Epithelial cell of proximal tubule (primary cell): Measurements from ENCODE around the gene R3HCC1L. TPM values are rescaled to one million over a fixed set of nuclear protein-coding genes. Genes with fewer than 3 reads are reported as not detected.

Experiments
- DNase-seq: peaks from one replicate; pipeline ENCODE4 v3.0.0-alpha.2; 2011; ENCODE audit warnings: low read depth
- H3K4me3 ChIP-seq: 2 replicates; pipeline ENCODE4 v1.5.1; 2011; ENCODE audit warnings: low read depth, mild to moderate bottlenecking, low read length
- CTCF ChIP-seq: conservative IDR thresholded peaks from 2 replicates; pipeline ENCODE4 v1.5.1; 2012; ENCODE audit warnings: low read depth, mild to moderate bottlenecking, low read length
- total RNA-seq: library from RNA; depleted of rRNA; stranded (reverse); fragments of >200 nt; gene quantifications from 2 replicates; pipeline ENCODE4 v1.2.3, GENCODE V29; 2015

R3HCC1L gene
- total RNA-seq, 1 donor from 2014 or later = 8.6 TPM

DNA sequence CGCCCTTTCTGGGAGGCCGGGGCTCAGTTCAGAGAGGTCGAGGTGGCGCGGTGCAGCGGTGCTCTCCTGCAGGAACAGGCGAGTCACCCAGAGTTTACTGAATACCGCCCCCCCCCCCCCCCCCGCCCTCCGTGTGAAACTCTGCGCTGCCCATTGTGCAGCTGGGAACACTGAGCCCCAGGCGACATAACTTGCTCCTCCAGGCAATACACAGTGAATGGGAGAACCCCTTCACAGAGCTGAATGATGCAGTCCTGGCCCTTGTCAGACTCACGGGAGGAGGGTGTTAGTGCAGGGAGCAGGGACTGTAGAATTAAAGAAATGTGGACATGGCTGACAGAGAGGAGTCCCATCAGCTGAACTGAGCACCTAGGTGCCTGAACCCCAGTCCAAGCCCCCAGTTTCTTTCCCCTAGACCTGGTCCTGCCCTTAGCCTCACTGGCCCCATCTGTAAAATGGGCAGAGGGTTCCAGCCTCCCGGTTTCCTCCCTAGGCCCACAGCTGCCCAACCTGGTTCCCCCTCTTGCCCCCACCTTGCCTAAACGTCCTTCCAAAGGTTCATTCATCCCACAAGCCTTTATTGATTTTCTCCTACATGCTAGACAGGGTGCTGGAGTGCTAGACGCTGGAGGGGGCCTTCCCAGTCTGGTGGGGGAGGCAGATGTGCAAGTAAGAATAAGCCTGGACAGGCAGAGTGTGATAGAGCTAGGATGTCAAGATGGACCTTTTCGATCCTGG, 134.4 kb downstream of the R3HCC1L start:
- DNase-seq = no peak
- no peak for TF ChIP-seq CTCF
- peak overlapping the region; percentile 58 for H3K4me3 ChIP-seq

DNA sequence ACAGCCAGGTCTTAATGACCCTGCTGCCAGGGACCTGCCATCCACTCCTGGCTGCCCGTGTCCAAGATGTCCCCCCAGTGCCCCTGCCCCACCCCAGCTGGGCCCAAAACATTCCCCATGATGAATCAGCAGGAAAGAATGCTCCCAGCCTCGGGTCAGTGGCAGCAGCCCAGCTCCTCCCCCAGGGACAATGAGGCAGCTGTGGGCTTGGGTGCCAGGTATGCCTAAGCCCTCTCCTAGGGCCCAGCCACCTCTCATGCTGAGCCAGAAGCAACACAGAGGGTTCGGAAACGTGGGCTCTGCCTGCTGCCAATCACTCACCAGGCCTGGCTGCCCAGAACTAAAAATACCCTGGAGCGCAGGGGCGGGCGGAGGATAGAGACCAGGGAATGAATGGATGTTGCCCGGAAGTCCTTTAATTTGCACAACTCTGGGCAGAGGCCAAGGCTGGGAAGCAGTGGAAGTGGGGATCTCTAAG, 135.0 kb downstream of the R3HCC1L start:
- no peak for TF ChIP-seq CTCF
- no peak overlapping the region for H3K4me3 ChIP-seq
- peak; percentile 60 for DNase-seq

DNA sequence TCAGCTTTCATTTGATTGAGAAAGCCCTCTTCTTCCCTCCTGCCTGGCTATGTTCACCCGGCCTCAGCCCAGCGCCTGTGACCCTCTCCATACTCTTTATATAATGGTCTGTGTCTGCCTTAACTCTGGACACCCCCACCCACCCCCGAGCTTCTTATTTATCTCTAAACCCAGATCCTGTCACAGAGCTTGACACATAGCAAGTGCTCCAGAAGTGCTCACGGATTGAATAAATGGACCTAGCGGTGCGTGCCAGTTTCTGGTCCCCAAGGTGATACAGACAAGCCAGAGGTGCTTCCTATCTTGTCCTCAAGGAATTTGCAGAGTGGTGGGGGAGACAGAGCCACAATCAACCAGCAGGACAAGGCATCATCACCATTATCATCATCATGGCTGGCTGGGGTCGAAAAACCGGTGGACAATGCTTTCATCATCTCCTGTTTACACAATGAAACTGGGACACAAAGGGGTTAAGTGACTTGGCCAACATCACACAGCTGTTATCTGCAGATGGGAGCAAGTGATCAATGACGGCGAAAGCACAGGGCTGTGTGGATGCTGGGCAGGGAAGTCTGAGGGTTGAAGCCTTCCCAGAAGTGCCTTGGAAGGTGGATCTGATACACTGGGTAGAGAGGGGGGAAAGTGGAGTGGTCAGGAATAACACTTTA, 135.8 kb downstream of the R3HCC1L start:
- no peak for DNase-seq
- no peak for TF ChIP-seq CTCF
- no peak overlapping the region for H3K4me3 ChIP-seq

DNA sequence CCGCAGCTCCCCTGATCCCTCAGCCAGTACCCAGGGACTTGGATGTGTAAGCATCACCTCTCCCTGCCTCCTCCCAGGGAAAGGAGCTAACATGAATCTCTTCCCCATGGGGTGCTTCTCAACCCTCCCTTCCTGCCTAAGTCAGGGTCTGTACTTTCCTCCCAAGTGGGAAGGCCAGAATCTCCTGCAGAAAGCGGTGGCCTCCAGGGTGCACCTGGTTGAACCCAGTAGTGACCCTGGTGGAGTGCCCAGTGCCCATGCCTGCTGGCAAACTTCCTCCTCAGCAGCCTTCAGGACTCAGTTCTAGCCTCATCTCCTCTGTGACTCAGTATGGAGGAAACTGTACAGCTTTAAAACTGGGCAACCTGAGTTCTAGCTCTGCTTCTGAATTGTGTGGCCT, 136.3 kb downstream of the R3HCC1L start:
- no peak overlapping the region for H3K4me3 ChIP-seq
- TF ChIP-seq CTCF = no peak
- no peak for DNase-seq

GRCh38 chr10:98272245-98272644, 137.8 kb downstream of the R3HCC1L start:
- no peak for DNase-seq
- H3K4me3 ChIP-seq = no peak overlapping the region
- TF ChIP-seq CTCF = no peak

DNA sequence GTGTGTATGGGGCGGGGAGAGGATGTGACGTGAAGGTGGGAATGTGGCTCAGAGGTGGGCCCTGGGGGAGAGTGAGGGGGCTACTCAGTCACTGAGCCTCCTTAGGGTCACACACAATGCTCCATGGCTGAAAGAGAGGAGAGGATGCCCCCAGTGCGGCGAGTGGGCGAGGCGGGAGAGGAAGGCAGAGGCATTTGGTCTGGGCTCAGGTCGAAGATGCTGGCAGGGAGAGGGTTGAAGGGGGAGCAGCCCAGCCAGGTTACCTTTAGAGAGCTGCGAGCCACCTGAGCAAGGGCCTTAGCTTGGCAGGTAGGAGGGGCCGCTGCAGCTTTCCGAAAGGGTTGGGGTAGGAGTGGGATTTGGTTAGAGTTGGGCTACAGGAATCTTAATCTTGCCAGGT, 138.2 kb downstream of the R3HCC1L start:
- DNase-seq = no peak
- no peak overlapping the region for H3K4me3 ChIP-seq
- no peak for TF ChIP-seq CTCF
